GM19468 (cell line): ENCODE results near the gene NLN.
A peak's percentile ranks its signal among the peaks of the same experiment; 100 is the strongest.
"Not testable (repeated sequence)": the region's sequence is repeated elsewhere in the genome, so short reads cannot be mapped to it uniquely, and the experiment has no call there.

Source experiments
- ATAC-seq: cut with Tn5 transposase; IDR thresholded peaks from one replicate; pipeline ENCODE4 v1.9.1; 2021; ENCODE audit warnings: mild to moderate bottlenecking, moderate library complexity, moderate number of reproducible peaks; ENCODE audit not compliant: unreplicated experiment; ENCODE audit errors: extremely low read depth

Gene NLN

GRCh38 chr5:65825408-65826328 is 103.7 kb downstream of the NLN start:
- peak; percentile 22 for ATAC-seq

GRCh38 chr5:65828022-65828896 is 106.3 kb downstream of the NLN start:
- ATAC-seq: no peak

GRCh38 chr5:65830856-65831255 is 108.9 kb downstream of the NLN start:
- ATAC-seq: no peak

- no peak for ATAC-seq
These were observed 109.3 kb downstream of the NLN start for GRCh38 chr5:65831276-65831675.

GRCh38 chr5:65832152-65832551 is 110.1 kb downstream of the NLN start:
- ATAC-seq: no peak

GRCh38 chr5:65832603-65833228 is 110.7 kb downstream of the NLN start:
- no peak for ATAC-seq

- ATAC-seq: no peak
These were observed 111.8 kb downstream of the NLN start for GRCh38 chr5:65833780-65834179.

- no peak for ATAC-seq
These were observed 112.3 kb downstream of the NLN start for GRCh38 chr5:65834306-65834705.

- no peak for ATAC-seq
These were observed 113.2 kb downstream of the NLN start for GRCh38 chr5:65835191-65835590.

GRCh38 chr5:65837139-65837538 is 115.1 kb downstream of the NLN start:
- ATAC-seq: no peak

- ATAC-seq: not testable (repeated sequence)
These were observed 117.2 kb downstream of the NLN start for GRCh38 chr5:65839170-65839569.

GRCh38 chr5:65840071-65840470 is 118.1 kb downstream of the NLN start:
- no peak for ATAC-seq

- not testable (repeated sequence) for ATAC-seq
These were observed 122.8 kb downstream of the NLN start for GRCh38 chr5:65844763-65845162.

- no peak for ATAC-seq
These were observed 124.1 kb downstream of the NLN start for GRCh38 chr5:65846101-65846500.

- not testable (repeated sequence) for ATAC-seq
These were observed 125.0 kb downstream of the NLN start for GRCh38 chr5:65847019-65847418.

GRCh38 chr5:65849918-65850317 is 127.9 kb downstream of the NLN start:
- not testable (repeated sequence) for ATAC-seq

- ATAC-seq: no peak
These were observed 132.9 kb downstream of the NLN start for GRCh38 chr5:65854925-65855324.

- ATAC-seq: no peak
These were observed 133.8 kb downstream of the NLN start for GRCh38 chr5:65855766-65856315.

GRCh38 chr5:65856520-65856919 is 134.5 kb downstream of the NLN start:
- ATAC-seq: no peak

GRCh38 chr5:65858316-65858715 is 136.3 kb downstream of the NLN start:
- ATAC-seq: no peak
